OCI-LY1 (cell line): ENCODE measurements around the gene LIPM.

ENCODE experiments used
- CTCF ChIP-seq: fragments of 200-600 bp; sonication (generic), shearing (Covaris generic); IDR thresholded peaks from 2 replicates; pipeline ENCODE4 v1.5.1; 2017; ENCODE audit warnings: mild to moderate bottlenecking, antibody characterized with exemption, low read length, moderate library complexity, mixed read lengths
- EZH2 ChIP-seq: fragments of 200-600 bp; sonication (generic), shearing (Covaris generic); IDR thresholded peaks from 2 replicates; pipeline ENCODE4 v1.8.0; 2017; ENCODE audit warnings: borderline replicate concordance, mixed run types, mild to moderate bottlenecking, antibody characterized with exemption, low read length, moderate library complexity, mixed read lengths

GRCh38 chr10:88830643-88831268 lies 28.2 kb downstream of the LIPM start:
- no peak for TF ChIP-seq CTCF
- no peak for TF ChIP-seq EZH2
